ENCODE results near the gene DPP6.

DPP6 gene

DNA sequence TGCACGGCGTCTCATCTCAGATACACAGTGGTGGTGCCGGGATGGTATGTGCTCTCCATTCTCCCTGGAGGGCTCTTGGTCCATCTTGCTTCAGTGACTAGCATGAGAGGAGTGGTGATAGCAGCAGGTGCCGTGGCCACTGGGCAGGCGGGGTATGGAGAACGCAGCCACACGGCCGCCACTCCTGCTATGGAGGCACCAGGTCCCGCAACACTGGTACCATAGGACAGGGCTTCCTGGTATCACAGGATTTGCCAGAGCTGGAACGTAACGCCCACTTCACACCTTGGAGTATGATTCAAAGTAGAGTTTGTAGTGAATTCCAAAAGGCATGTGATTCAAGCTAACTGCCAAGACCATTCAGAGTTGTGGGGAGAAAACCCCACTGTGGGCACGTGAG is 284.1 kb downstream of the DPP6 start:
- CTCF ChIA-PET = no interaction called here
- POLR2A ChIA-PET = no interaction called here
- no peak for DNase-seq (ENCODE audit: extremely low spot score)
- TF ChIP-seq HDGF (IDR thresholded peaks at IDR 0.05; ENCODE audit: borderline replicate concordance) (no peak), FOXK2 (IDR thresholded peaks at IDR 0.05) (no peak), L3MBTL2 (conservative IDR thresholded peaks at IDR 0.05) (no peak), TARDBP (IDR thresholded peaks at IDR 0.05) (no peak), FOXA1 (IDR thresholded peaks at IDR 0.05) (no peak), ARNT (IDR thresholded peaks at IDR 0.05) (no peak), CTBP1 (IDR thresholded peaks at IDR 0.05; ENCODE audit: borderline replicate concordance) (no peak)

DNA sequence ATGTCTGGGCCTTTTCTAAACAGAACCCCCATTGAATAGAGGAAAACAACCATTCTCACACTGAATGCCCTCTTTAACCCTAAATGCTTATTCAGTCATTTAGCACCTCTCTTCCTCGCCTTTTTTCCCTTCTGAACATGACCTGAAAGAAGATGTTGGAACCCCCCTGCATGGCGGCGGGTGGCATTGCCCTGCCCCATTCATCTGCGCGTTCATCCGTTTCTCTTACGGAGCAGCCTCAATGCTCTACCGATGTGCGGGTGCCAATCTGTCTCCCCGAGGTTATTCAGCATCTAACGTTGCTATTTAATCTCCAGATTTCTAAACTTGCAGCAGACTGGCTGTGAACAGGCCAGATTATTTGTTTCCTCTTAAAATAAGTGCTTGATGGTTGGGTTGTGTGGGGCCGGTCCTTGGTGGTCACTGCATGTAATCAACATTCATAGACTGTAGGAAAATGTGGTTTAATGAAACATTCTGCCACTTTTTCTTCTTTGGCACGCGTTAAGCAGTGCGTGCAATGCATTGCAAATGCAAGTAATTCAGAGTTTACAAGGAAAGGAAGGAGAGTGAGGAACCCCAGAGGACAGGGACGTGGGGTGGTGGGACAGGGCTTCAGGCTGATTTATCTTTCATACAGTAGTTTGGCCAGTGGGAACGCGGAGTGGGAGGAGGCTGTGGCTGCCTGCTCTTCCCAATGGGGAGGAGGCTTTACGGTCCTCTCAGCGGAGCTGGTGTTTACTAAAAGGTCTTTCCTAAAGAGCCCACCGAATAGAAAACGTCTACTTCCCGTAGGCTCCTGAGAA is 286.7 kb downstream of the DPP6 start:
- DNase-seq (ENCODE audit: extremely low spot score) = no peak
- no peak for TF ChIP-seq ELF4 (IDR thresholded peaks at IDR 0.05)
- TF ChIP-seq FOXA1 (IDR thresholded peaks at IDR 0.05) = no peak
- no peak for TF ChIP-seq FOXK2 (IDR thresholded peaks at IDR 0.05)
- no peak for TF ChIP-seq SUZ12 (IDR thresholded peaks at IDR 0.05)
- TF ChIP-seq CTBP1 (IDR thresholded peaks at IDR 0.05; ENCODE audit: borderline replicate concordance) = no peak
- TF ChIP-seq ARNT (IDR thresholded peaks at IDR 0.05) = no peak
- TF ChIP-seq ZNF384 (IDR thresholded peaks at IDR 0.05) = no peak
- CTCF ChIA-PET = no interaction called here
- POLR2A ChIA-PET = no interaction called here

DNA sequence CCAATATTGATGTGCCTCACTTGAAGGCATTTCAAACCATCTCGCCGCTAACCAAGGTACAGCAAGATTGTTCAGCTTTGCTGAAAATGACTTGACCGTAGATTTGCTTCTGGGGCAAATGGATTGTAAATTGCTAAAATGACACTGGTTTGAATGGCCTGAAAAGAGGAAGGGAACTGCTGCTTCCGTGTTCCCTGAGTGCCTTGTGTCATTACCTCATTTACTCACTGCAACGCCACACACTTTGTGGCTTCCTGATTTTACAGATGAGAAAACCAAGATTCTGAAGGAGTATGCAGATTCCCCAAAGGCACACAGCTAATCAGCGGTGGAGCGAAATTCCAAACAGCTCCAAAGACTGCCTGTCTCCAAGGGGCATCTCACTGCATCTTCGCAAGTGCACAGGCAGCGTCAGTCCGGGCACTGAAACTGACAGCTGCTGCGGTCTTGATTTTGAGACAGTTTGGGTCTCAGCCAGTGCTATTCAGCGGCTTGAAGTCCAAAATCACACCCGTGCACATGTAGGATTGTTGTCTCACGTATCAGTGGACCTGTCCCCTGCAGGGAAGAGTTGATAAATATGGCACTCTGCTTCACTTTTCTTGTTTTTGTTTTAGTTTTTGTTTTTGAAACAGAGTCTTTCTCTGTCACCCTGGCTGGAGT is 290.9 kb downstream of the DPP6 start:
- POLR2A ChIA-PET = no interaction called here
- no peak for DNase-seq (ENCODE audit: extremely low spot score)
- TF ChIP-seq ELF4 (IDR thresholded peaks at IDR 0.05) (no peak), BHLHE40 (IDR thresholded peaks at IDR 0.05; ENCODE audit: borderline replicate concordance) (no peak), NFRKB (IDR thresholded peaks at IDR 0.05) (no peak), TARDBP (IDR thresholded peaks at IDR 0.05) (no peak), CTBP1 (IDR thresholded peaks at IDR 0.05; ENCODE audit: borderline replicate concordance) (no peak), FOXM1 (IDR thresholded peaks at IDR 0.05; ENCODE audit: borderline replicate concordance) (no peak), L3MBTL2 (conservative IDR thresholded peaks at IDR 0.05) (no peak), SP1 (IDR thresholded peaks at IDR 0.05) (no peak), ZNF384 (IDR thresholded peaks at IDR 0.05) (no peak), FOXK2 (IDR thresholded peaks at IDR 0.05) (no peak), SUZ12 (IDR thresholded peaks at IDR 0.05) (no peak), ARNT (IDR thresholded peaks at IDR 0.05) (no peak), LEF1 (IDR thresholded peaks at IDR 0.05; ENCODE audit: borderline replicate concordance) (no peak), FOXA1 (IDR thresholded peaks at IDR 0.05) (no peak), HDGF (IDR thresholded peaks at IDR 0.05; ENCODE audit: borderline replicate concordance) (no peak)
- TF ChIP-seq, protein P1, sequence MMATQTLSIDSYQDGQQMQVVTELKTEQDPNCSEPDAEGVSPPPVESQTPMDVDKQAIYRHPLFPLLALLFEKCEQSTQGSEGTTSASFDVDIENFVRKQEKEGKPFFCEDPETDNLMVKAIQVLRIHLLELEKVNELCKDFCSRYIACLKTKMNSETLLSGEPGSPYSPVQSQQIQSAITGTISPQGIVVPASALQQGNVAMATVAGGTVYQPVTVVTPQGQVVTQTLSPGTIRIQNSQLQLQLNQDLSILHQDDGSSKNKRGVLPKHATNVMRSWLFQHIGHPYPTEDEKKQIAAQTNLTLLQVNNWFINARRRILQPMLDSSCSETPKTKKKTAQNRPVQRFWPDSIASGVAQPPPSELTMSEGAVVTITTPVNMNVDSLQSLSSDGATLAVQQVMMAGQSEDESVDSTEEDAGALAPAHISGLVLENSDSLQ (IDR thresholded peaks at IDR 0.05) = no peak
- CTCF ChIA-PET = no interaction called here

DNA sequence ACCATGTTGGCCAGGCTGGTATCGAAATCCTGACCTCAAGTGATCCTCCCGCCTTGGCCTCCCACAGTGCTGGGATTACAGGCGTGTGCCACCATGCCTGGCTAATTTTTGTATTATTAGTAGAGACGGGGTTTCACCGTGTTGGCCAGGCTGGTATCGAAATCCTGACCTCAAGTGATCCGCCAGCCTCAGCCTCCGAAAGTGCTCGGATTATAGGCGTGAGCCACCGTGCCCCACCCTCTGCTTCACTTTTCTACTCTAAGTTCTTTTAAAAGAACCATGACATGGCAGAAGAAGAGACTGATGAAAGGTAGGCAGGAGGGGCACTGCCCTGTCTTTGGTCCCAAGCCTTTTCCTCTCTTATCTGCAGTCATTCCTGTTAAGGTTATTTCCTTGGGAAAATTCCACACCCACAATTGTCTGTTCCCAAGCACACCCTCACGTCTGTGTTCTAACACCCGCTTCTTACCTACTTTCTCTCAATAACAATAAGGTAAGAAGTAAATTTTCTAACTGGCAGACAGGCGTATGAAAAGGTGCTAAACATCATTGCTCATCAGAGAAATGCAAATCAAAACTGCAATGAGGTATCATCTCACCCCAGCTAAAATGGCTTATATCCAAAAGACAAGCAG is 291.7 kb downstream of the DPP6 start:
- POLR2A ChIA-PET = no interaction called here
- TF ChIP-seq SUZ12 (IDR thresholded peaks at IDR 0.05) (no peak), CTBP1 (IDR thresholded peaks at IDR 0.05; ENCODE audit: borderline replicate concordance) (no peak)
- CTCF ChIA-PET = no interaction called here
- no peak for DNase-seq (ENCODE audit: extremely low spot score)

- CTCF ChIA-PET = no interaction called here
- TF ChIP-seq, protein P1 (IDR thresholded peaks at IDR 0.05) = no peak
- TF ChIP-seq FOXK2 (IDR thresholded peaks at IDR 0.05) (no peak), LEF1 (IDR thresholded peaks at IDR 0.05; ENCODE audit: borderline replicate concordance) (no peak), NFRKB (IDR thresholded peaks at IDR 0.05) (no peak), FOXM1 (IDR thresholded peaks at IDR 0.05; ENCODE audit: borderline replicate concordance) (no peak), ARNT (IDR thresholded peaks at IDR 0.05) (no peak), SUZ12 (IDR thresholded peaks at IDR 0.05) (no peak), ZNF384 (IDR thresholded peaks at IDR 0.05) (no peak), SP1 (IDR thresholded peaks at IDR 0.05) (no peak), L3MBTL2 (conservative IDR thresholded peaks at IDR 0.05) (no peak), TARDBP (IDR thresholded peaks at IDR 0.05) (no peak), CTBP1 (IDR thresholded peaks at IDR 0.05; ENCODE audit: borderline replicate concordance) (no peak), BHLHE40 (IDR thresholded peaks at IDR 0.05; ENCODE audit: borderline replicate concordance) (no peak), FOXA1 (IDR thresholded peaks at IDR 0.05) (no peak), HDGF (IDR thresholded peaks at IDR 0.05; ENCODE audit: borderline replicate concordance) (no peak)
Measured at GRCh38 chr7:154345093-154345492, 292.9 kb downstream of the DPP6 start.

DNA sequence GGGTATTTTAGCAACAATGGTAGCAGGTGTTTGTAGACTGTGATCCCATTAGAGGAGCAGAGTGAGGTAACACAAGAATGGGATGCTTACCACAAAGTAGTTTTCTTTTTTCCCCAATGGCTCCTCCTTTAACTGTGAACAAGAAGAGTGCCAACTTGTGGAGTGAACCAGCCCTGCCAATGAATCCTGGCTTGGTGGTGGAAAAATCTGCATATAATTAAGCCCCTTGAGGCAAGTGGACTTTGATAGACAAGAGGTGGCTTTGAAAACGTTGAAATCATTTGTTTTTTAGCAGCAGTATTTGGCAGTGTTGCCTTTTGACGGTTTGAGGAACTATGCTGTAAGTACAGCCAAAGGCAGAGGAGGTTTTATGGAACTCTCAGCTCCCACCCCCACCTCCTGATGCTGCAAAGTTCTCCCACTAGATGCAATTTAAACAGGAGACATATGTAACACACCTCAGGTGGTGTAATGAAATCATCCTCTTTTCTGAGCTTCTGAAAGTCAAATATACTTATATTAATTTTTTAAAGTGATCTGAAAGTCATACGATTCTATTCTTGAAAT is 295.6 kb downstream of the DPP6 start:
- CTCF ChIA-PET = no interaction called here
- TF ChIP-seq SUZ12 (IDR thresholded peaks at IDR 0.05) = no peak
- no peak for TF ChIP-seq TARDBP (IDR thresholded peaks at IDR 0.05)
- no peak for TF ChIP-seq BHLHE40 (IDR thresholded peaks at IDR 0.05; ENCODE audit: borderline replicate concordance)
- no peak for TF ChIP-seq ARNT (IDR thresholded peaks at IDR 0.05)
- POLR2A ChIA-PET = no interaction called here
- DNase-seq (ENCODE audit: extremely low spot score) = no peak

More at GRCh38 chr7:154345093-154345492, 292.9 kb downstream of the DPP6 start:
- POLR2A ChIA-PET = no interaction called here
- DNase-seq (ENCODE audit: extremely low spot score) = no peak

All from HEK293T (cell line).